ENCODE results near the gene PRICKLE2. TPM values are rescaled to one million over a fixed set of nuclear protein-coding genes. Genes with fewer than 3 reads are reported as not detected.

Gene PRICKLE2
- total RNA-seq, 1 donor from 2014 or later, result 84.4 TPM

- peaks cover 12% of the 10 kb centered on the region for H3K36me3 ChIP-seq (ENCODE audit: insufficient read depth, low read length)
- H3K4me3 ChIP-seq (ENCODE audit: insufficient read depth, low read depth, low read length), result no peak overlapping the region
- Mint-ChIP-seq H3K4me1 (ENCODE audit: low read depth, unreplicated experiment) (peaks cover 24% of the 10 kb centered on the region), H3K27me3 (ENCODE audit: low read depth, unreplicated experiment) (no peaks in the 10 kb centered on the region), H3K4me3 (ENCODE audit: unreplicated experiment) (no peak overlapping the region), H3K27ac (ENCODE audit: unreplicated experiment) (peak overlapping the region; percentile 88), H3K36me3 (ENCODE audit: low read depth, unreplicated experiment) (peaks cover 46% of the 10 kb centered on the region), H3K9me3 (ENCODE audit: unreplicated experiment) (no peaks in the 10 kb centered on the region)
- no peaks in the 10 kb centered on the region for H3K27me3 ChIP-seq (ENCODE audit: insufficient read depth, low read length)
- no peak for TF ChIP-seq EZH2 (IDR thresholded peaks at IDR 0.05; ENCODE audit: insufficient read depth, low read length)
- TF ChIP-seq, protein P1, sequence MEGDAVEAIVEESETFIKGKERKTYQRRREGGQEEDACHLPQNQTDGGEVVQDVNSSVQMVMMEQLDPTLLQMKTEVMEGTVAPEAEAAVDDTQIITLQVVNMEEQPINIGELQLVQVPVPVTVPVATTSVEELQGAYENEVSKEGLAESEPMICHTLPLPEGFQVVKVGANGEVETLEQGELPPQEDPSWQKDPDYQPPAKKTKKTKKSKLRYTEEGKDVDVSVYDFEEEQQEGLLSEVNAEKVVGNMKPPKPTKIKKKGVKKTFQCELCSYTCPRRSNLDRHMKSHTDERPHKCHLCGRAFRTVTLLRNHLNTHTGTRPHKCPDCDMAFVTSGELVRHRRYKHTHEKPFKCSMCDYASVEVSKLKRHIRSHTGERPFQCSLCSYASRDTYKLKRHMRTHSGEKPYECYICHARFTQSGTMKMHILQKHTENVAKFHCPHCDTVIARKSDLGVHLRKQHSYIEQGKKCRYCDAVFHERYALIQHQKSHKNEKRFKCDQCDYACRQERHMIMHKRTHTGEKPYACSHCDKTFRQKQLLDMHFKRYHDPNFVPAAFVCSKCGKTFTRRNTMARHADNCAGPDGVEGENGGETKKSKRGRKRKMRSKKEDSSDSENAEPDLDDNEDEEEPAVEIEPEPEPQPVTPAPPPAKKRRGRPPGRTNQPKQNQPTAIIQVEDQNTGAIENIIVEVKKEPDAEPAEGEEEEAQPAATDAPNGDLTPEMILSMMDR (IDR thresholded peaks at IDR 0.05; ENCODE audit: insufficient read depth, low read depth, low read length), result no peak
- peak overlapping the region; percentile 55 for H3K27ac ChIP-seq (ENCODE audit: low read depth, low read length)
- FAIRE-seq (no peak), DNase-seq (ENCODE audit: low read depth) (peak; percentile 85)
- H3K9ac ChIP-seq (ENCODE audit: low read length), result peak overlapping the region; percentile 13
- H3K4me1 ChIP-seq (ENCODE audit: insufficient read depth, low read length), result peaks cover 18% of the 10 kb centered on the region
- peaks cover 48% of the 10 kb centered on the region for H3K79me2 ChIP-seq (ENCODE audit: insufficient read depth, low read length)
- H3K4me2 ChIP-seq (ENCODE audit: low read length), result peak overlapping the region; percentile 4
- no peak overlapping the region for H2AFZ ChIP-seq (ENCODE audit: low read depth, low read length)
- no peaks in the 10 kb centered on the region for H3K9me3 ChIP-seq (ENCODE audit: insufficient read depth, low read depth, low read length)
- peaks cover 37% of the 10 kb centered on the region for H4K20me1 ChIP-seq (ENCODE audit: insufficient read depth, low read length)
These were observed 81.7 kb downstream of the PRICKLE2 start for GRCh38 chr3:64143409-64144130.

GRCh38 chr3:64141476-64141875 lies 83.8 kb downstream of the PRICKLE2 start:
- Mint-ChIP-seq H3K36me3 (ENCODE audit: low read depth, unreplicated experiment) (peaks cover 45% of the 10 kb centered on the region), H3K9me3 (ENCODE audit: unreplicated experiment) (no peaks in the 10 kb centered on the region), H3K4me1 (ENCODE audit: low read depth, unreplicated experiment) (peaks cover 41% of the 10 kb centered on the region), H3K27me3 (ENCODE audit: low read depth, unreplicated experiment) (no peaks in the 10 kb centered on the region), H3K27ac (ENCODE audit: unreplicated experiment) (no peak overlapping the region), H3K4me3 (ENCODE audit: unreplicated experiment) (no peak overlapping the region)
- Histone ChIP-seq H3K4me3 (ENCODE audit: insufficient read depth, low read depth, low read length) (no peak overlapping the region), H3K36me3 (ENCODE audit: insufficient read depth, low read length) (peaks cover 6% of the 10 kb centered on the region), H3K9ac (ENCODE audit: low read length) (no peak overlapping the region), H3K4me2 (ENCODE audit: low read length) (no peak overlapping the region), H3K9me3 (ENCODE audit: insufficient read depth, low read depth, low read length) (no peaks in the 10 kb centered on the region), H3K4me1 (ENCODE audit: insufficient read depth, low read length) (peaks cover 24% of the 10 kb centered on the region), H3K79me2 (ENCODE audit: insufficient read depth, low read length) (peaks cover 63% of the 10 kb centered on the region), H3K27me3 (ENCODE audit: insufficient read depth, low read length) (no peaks in the 10 kb centered on the region), H4K20me1 (ENCODE audit: insufficient read depth, low read length) (peaks cover 52% of the 10 kb centered on the region), H3K27ac (ENCODE audit: low read depth, low read length) (no peak overlapping the region), H2AFZ (ENCODE audit: low read depth, low read length) (no peak overlapping the region)
- no peak for TF ChIP-seq EZH2 (IDR thresholded peaks at IDR 0.05; ENCODE audit: insufficient read depth, low read length)
- TF ChIP-seq, protein P1 (IDR thresholded peaks at IDR 0.05; ENCODE audit: insufficient read depth, low read depth, low read length), result no peak
- FAIRE-seq (no peak), DNase-seq (ENCODE audit: low read depth) (peak; percentile 44)

DNA sequence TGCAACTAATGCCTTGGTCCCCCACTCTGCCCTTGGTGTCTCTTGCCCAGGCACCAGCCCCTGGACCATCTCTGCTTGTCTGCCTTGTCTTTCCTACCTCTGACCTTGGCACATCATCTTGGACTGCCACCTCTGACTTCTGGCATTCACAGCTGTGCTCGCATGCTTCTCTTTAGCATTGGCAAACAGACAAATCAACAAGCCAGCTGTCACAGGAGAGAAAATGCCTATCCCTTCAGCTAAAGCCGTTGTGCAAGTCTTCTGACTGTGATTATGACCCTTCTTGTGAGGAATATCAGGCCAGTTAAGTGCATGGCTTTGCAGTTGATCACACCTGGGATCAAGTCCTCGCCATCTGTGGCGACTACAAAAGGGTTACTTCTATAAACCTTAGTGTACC lies 84.6 kb downstream of the PRICKLE2 start:
- Histone ChIP-seq H3K4me1 (ENCODE audit: insufficient read depth, low read length) (peaks cover 24% of the 10 kb centered on the region), H3K9me3 (ENCODE audit: insufficient read depth, low read depth, low read length) (no peaks in the 10 kb centered on the region), H3K36me3 (ENCODE audit: insufficient read depth, low read length) (peaks cover 6% of the 10 kb centered on the region), H3K4me3 (ENCODE audit: insufficient read depth, low read depth, low read length) (no peak overlapping the region), H3K27ac (ENCODE audit: low read depth, low read length) (no peak overlapping the region), H3K9ac (ENCODE audit: low read length) (no peak overlapping the region), H3K27me3 (ENCODE audit: insufficient read depth, low read length) (no peaks in the 10 kb centered on the region), H2AFZ (ENCODE audit: low read depth, low read length) (no peak overlapping the region), H3K79me2 (ENCODE audit: insufficient read depth, low read length) (peaks cover 61% of the 10 kb centered on the region), H3K4me2 (ENCODE audit: low read length) (no peak overlapping the region), H4K20me1 (ENCODE audit: insufficient read depth, low read length) (peaks cover 56% of the 10 kb centered on the region)
- H3K9me3 Mint-ChIP-seq (ENCODE audit: unreplicated experiment), result no peaks in the 10 kb centered on the region
- H3K27me3 Mint-ChIP-seq (ENCODE audit: low read depth, unreplicated experiment), result no peaks in the 10 kb centered on the region
- no peak for FAIRE-seq
- H3K36me3 Mint-ChIP-seq (ENCODE audit: low read depth, unreplicated experiment), result peaks cover 45% of the 10 kb centered on the region
- peaks cover 43% of the 10 kb centered on the region for H3K4me1 Mint-ChIP-seq (ENCODE audit: low read depth, unreplicated experiment)
- no peak for DNase-seq (ENCODE audit: low read depth)
- no peak overlapping the region for H3K4me3 Mint-ChIP-seq (ENCODE audit: unreplicated experiment)
- H3K27ac Mint-ChIP-seq (ENCODE audit: unreplicated experiment), result peak overlapping the region; percentile 59
- TF ChIP-seq, protein P1 (IDR thresholded peaks at IDR 0.05; ENCODE audit: insufficient read depth, low read depth, low read length), result no peak
- no peak for TF ChIP-seq EZH2 (IDR thresholded peaks at IDR 0.05; ENCODE audit: insufficient read depth, low read length)
